GOT3 (cell line): ENCODE data around the gene ARHGEF2.

Source experiments
- DNase-seq: peaks from one replicate; lab custom pipeline; 2025; ENCODE audit warnings: mixed read lengths; lab: John Stamatoyannopoulos, UW

Gene ARHGEF2

DNA sequence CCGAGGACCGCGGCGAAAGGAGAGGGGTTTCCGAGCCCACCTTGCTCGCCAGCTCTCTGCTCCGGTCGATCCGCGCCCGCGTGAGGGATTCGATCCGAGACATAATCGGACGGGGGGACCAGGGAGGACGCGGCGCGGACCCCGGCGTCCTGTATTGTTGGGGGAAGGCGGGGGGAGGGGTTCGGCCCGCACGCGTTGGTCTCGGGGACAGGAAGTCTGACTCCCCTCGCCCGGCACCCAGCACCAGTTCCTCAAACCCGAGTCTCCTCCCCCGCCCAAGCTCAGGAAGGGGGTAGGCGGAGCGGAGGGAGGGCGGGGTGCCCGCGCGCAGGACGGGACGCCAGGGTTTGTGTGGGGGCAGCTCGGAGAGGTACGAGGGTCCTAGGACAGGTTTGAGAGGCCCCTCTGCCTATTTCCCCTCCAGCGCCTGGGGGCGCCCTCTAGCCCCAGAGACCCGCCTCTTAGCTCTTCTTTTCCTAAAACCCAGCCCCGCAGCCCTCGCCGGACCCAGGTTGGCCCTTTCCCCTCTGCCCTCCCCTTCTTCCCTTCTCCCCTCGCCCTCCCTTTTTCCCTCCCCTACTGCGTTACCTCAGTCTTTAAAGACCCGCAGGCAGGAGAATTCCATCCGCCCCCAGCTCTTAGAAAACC, at the start of gene ARHGEF2:
Gene ARHGEF2, minus strand, starts transcription at position 223 of the 648 bp plus-strand sequence. Its CDS starts 120 bp downstream, at position 103.
- no peak for DNase-seq

DNA sequence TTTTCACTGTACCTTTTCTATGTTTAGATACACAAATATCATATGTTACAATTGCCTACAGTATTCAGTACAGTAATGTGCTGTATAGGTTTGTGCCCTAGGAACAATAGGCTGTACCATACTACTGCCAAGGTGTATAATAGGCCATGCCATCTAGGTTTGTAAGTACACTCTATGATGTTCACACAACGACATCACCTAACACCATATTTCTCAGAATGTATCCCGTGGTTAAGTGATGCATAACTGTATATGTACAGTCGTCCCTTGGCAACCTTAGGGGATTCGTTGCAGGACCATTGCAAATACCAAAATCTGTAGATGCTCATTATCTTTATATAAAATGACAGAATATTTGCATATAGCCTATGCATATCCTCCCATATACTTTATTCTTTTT, 48.2 kb upstream of the ARHGEF2 start:
- DNase-seq, result no peak

DNA sequence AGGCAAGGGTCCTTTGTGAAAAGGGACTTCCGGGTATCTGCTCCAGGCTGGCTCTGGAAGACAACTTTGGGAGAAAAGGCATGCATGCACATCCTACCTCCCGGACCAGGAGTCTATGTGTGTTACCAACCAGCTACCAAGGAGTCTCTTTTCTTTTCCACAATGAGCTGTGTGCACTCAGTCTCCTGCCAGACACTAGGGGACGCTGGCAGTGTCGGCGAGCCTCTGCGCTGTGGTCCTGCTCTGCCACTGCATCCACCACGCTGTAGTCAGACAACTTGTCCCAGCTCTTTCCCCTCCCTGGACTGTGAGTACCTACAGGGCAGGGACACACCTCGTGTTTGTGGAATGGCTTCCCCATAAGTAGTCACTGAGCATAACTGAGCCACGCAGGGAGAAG, 47.5 kb upstream of the ARHGEF2 start:
- DNase-seq, result no peak

DNA sequence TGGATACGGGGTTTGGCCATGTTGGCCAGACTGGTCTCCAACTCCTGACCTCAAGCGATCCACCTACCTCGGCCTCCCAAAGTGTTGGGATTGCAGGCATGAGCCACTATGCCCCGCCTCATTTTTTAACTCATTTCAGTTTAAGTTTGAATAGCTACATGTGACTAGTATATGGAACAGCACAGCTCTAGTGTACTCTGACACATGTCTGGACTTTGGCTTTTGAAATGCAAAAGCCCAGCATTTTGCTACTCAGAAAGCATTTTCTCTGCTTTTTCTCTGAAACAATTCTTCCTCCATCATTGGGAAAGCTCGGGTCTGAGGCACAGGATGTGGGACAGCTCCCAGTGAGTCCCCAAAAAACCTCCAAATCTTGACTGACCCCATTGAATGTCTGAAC, 46.5 kb upstream of the ARHGEF2 start:
- no peak for DNase-seq

DNA sequence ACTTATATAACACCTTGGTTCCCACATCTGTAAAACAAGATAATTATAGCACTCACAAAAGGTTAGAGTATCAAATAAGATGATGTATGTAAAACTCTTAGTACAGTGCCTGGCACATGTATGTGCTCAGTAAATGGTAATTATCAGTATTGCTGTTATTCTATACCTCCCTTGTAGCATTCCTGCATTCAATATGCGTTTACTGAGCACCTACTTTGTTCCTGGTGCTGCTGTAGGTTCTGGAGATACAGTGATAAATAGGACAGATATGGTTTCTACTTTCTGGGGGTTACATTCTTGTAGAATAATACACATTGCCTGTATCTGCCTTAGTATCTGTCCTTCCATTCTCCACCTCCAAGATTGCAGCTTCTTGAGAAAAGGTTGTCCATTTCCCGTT, 43.6 kb upstream of the ARHGEF2 start:
- DNase-seq, result no peak

DNA sequence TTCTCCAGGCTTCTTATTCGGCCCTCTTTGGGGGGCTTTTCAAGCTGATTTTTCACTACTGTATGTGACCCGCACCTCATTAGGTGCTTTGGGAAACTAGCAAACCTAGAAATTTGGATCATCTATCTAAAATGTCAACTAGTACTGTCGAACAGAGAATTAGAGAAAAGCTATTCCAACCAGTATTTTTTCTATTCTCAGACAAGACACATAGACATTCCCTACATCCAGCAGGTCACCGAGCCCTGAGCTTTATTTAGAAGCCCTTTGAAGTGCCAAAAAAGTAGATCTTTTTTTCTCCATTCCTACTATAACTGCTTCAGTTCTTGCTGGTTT, 42.7 kb upstream of the ARHGEF2 start:
- no peak for DNase-seq

DNA sequence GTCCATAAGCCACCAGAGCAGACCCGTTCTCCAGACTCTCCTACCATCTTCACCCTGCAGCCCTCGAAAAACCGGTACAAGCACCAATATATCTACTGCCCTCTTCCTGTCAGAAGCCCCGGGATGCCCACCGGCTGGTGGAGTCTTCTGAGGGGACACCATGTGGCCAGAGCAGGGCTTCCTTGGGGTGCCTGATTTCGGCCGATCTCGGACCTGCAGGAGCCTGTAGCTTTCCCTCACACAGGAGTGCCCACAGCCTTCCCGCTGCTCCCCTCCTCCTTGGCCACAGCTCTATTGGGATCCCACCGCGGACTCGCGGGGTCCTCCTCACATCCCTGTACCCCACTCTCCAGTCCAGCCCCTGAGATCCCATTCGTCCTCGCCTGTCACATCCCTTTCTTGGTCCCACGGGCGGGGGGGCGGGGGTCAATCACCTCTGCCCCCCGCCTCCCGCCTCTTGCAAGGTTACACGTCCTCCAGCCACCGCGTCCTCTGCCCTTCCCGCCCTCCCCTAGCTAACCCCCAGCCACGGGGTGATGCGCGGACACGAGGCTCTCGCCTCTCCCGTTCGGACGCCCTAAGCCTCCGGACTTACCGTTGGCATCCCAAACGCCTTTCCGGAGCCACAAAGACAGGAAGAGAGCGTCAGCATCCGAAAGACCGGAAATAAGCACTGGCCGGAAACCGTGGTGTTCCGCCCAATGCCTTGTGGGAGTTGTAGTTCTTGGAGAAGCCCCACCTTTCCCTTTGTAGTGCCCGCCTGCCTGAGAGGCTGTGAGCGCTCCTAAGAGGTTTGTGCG, 42.1 kb upstream of the ARHGEF2 start, which contains the start of gene SSR2:
Gene SSR2, minus strand, starts transcription at position 659 of the 800 bp plus-strand sequence. CDS start 784 bp downstream, outside the sequence.
- DNase-seq, result peak; percentile 43

DNA sequence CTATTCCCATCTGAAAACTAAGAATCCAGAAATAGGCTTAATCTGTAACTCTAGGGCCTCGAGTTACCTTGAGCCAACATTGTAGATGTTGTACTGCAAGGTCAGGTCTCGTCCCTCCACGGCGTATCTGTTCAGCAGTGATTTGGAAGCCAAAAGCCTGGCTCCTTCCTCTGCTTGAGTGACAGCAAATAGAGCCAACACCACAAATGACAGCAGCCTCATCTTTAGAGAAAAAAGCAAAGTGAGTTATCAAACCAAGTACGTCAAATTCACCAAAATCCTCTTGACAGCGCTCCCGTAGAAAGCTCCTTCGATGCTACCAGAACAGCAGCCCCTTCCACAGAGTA, 41.6 kb upstream of the ARHGEF2 start:
- DNase-seq, result no peak

DNA sequence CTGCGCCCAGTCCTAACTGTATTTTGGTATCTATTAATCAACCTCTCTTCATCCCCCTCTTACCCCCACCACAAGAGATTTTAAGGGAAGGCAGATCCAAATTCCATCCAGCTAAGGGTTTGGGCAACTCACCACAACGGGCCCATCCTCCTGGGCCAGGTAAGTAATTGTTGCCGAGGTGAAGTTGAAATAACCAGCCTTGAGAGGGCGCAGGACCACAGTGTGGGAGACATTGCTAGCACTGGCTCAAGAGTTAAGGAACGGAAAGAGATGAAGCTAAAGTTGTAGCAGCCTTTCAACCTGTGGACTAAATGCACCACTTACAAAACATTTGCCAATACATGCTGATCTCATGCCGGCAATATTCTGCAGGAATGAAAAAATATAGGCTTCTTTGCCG, 36.5 kb upstream of the ARHGEF2 start:
- no peak for DNase-seq

DNA sequence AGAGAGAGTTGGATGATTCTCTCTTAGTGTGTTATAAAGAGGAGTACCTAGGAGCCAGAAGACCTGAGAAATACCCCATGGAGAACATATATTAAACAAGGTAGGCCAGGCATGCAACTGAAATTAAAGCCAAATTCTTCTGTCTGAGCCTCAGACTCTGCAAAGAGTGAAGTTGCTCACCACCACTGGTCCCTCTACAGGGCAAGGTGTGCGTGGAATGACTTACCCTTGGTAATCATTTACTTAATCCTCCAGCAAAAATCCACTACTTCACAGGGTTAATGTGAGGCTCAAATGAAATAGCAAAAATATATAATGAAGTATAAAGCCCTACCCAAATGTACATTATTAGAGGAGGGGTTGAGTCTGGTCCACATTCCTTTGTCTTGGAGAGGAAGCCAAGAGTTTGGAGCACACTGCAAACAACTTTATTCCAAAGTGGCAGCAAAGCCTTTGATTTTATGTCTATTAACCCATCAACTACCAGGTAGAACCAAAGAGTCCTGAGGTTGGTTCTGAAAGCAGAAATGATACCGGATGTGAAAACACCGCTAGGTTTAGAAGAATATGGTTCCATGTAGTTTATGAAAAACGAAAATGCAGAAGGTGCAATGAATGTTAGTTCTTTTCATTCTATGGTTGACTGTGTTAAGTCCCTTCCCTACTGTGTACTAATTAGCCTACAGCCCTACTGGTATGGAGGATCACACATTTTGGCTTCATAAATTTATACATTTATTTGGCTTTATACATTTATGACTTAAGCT, 33.9 kb upstream of the ARHGEF2 start:
- no peak for DNase-seq

DNA sequence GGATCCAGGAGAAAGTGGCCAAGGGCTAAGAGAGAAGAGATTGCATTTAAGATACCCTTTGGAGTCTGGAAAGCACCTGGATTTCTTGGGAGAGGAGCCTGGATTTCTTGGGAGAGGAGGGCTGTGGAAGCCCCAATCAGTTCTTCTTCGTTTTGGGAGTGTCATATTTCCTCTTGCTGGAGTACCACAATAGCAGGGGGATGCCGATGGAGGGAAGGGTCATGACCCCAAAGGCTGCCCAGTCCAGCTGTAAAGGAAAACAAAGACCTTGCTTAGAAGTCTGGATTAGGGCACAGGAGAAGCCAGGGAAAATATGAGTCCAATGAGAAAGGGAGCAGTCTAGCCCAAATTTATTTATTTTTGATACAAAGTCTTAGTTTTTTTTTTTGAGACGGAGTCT, 31.1 kb upstream of the ARHGEF2 start:
- DNase-seq, result no peak

DNA sequence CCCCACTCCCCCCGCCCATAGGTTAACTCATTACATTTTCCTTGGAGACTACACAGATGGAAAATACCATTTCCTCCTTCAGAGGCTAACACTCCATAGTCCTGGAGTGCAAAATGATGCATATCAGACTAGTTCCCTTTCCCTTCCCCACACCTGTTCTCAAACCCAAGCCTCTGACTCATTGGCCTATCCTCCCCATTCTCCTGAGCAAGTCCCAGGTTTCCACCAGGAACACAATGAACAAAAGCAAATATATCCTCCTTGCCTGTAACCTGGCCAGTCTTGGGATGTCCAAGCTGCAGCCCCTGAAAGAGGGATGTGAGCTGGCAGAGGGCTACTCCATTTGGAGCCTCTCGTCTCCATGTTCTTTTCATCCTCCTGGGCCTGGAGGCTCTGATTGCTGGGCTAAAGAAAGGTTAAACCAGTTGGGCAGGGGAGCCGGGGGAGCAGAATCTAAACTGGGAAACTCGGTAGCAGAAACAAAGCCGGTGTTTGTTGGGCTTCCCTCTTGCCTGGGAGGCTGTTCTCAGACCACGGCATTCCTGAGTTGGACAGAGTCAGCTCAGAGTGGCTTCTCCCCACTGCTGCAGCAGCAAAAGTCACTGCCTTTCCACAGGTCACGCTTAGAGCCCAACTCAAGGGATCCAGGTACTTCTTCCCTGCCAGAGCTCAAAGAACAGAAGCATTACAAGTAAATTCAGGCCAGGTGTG, 28.5 kb upstream of the ARHGEF2 start:
- DNase-seq, result no peak

DNA sequence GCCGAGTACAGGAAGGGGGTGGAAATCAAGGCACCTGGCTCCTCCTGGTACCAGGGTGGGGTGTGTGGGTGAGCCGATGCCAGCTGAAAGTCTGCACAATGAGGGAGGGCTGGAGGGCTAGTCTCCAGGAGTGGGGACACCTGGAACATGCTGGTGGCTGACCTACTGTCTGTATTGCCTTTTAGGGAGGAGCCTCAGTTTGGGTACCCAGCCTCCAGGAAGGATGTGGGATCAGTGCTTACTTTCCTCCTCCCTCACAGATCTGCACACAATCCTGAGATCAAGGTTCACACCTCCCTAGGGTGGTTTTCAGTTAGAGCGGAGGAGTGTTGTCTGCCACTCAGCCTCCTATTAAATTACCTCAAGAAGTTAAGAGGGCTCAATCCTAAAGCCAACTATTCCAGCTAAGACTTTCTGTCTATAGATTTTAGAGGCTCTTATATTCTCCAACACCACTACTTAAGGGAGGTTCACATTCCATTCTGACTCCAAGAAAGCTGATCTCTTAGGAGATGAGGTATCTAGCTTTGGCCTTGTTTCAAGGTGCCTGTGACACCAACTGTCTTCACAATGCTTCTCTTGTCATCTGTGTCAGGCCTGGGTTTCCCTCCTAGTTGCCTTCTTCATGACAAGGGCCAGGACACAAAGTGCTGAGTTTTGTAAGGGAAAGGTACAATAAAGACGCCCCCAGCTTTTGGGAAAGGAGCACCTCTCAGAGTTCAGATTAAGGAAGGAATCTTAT, 26.7 kb upstream of the ARHGEF2 start:
- no peak for DNase-seq

DNA sequence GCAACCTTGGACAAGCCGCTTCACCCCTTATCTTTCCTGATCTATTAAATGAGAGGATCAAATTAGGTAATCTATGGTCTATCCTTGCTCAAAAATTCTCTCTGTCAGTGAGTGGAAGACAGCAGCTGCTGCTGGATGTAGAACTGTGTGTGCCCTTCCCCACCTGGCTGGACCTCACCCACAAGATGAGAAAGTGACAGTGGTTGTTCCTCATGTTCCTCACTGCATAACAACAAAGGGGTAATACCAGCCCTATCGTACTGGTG, 25.5 kb upstream of the ARHGEF2 start:
- no peak for DNase-seq

DNA sequence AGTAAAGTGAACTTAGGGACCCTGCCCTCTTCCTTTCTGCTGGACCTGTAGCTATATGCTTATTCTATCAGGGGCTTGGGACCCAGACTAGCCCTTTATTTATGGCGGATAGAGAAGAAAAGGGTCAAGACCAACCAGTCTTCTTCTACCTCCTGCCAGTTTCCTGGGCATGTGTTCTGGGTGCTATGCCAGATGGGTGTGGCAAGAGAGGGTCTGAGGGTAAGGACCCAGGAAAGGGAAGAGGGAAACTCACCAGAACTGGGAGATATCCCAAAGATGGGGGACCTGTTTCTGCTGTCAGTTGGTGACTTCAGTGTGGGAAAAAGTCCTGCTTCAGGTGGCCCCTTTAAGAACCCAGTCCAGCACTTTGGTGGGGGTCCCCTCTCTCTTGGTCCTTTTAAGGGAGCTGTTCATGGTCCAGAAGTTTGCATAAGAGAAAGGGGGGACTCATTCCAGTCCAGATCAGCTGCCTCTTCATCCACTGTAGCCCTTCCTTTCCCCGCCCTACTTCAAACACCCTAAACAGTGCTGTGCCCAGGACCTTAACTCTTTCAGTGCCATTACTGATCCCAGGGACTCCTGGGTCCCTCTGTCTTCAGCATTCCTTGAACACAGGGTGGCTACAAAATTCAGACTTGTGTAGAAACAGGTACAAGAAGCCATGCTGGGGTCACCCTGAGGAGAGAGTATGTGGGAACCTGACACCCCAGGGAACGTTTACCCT, 24.0 kb upstream of the ARHGEF2 start:
- no peak for DNase-seq

DNA sequence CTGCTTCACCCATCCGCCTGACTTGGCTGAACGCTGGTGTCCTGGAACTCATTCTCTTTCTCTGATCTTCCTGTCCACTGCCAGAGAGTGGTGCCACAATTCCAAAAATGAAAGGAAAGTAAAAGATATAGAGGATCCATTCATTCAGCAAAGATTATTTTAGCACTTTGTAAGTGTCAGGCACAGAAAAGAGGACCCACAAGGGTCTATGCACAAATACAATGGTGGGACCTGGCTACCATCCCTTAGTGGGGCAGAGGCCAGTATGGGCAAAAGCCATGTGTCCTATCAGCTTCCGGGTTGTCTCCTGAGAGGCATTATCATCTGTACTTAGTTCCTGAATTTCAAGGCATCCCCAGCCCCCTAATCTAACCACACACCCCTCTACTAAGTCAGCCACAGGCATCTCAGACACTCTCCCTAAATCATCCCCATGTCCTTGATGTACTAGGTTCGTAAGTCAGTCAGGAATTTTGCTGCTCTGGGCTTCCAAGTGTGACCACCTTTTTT, 23.4 kb upstream of the ARHGEF2 start:
- DNase-seq, result no peak

DNA sequence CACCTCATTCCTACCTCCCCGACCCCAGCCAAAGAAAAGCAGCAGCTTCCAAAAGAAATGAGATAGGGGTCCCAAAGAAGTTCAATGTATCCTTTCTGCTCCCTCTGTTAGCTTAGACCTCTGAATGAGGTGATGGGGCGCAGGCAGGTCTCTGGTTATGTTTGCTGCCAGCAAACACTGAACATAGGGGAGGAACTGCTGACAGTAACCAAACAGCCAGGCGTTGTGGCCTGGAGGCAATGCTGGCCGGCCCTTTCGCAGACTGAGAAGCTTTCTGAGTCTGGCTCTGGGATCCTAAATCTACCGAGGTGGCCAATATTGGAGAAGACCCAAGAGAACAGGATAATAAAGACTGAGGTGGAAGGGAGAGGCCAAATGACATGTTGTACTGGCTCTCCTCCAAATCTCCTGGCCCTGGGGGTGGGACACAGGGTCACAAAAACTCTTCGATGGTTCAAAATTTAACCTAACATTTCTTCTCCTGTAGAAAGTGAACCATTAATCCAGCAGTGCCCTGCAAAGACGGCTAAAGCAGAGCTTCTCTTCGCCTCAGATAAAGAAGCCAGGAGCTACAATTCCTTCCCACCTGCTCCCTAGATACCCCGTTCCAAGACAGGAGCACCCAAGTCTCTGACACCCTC, 22.8 kb upstream of the ARHGEF2 start:
- no peak for DNase-seq

DNA sequence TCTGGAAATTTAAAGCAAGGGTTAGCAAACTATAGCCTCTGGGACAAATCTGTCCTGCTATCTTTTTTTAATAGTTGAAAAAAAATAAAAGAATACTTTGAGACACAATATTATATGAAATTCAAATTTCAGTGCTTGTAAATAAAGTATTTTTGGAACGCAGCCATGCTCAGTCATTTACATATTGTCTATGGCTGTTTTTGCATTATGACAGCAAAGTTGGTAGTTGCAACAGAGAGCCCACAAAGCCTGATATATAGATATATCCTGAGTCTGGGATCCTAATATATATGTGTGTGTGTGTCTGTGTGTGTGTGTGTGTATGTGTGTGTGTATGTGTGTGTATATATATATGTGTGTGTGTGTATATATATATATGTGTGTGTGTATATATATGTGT, 21.6 kb upstream of the ARHGEF2 start:
- DNase-seq, result no peak

DNA sequence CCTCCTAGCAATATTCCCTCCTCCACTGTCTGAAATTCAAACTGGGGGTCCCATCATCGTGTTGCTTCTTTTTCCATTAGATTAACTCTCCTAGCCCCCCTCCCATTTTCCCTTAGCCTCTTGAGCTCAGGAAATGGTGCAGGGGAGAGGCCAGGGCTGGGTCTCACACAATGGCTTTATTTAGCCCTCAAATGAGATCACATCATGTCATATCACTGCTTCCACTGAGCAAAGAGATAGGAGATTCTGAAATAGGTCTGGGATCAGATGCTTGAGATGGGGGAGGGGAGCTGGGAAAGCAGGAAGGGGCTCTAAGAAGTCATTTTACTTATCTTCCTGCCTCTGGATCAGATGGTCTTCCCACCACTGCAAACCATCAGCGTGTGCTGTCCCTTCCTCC, 17.8 kb upstream of the ARHGEF2 start:
- DNase-seq, result no peak

DNA sequence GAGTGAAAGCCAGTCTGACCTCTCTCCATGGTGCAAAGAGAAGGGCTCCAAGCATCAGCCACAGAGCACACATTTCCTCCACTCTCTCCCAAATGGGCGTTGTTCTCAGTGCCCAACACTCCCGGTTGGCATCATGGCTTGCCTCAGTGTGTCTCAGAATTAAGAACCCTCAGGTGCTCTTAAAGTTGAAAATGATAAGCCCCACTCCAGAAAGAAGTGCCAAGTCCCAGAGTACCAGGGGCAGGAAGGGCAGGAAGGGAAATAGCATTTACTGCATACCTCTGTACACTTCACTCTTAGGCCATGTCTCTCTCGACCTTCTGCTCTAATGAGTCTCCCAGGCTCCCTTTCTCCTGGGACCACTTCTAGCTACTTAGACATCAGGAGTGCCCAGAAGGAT, 15.2 kb upstream of the ARHGEF2 start:
- no peak for DNase-seq
